Measurements from ENCODE around the gene KBTBD8.

KBTBD8 gene

DNA sequence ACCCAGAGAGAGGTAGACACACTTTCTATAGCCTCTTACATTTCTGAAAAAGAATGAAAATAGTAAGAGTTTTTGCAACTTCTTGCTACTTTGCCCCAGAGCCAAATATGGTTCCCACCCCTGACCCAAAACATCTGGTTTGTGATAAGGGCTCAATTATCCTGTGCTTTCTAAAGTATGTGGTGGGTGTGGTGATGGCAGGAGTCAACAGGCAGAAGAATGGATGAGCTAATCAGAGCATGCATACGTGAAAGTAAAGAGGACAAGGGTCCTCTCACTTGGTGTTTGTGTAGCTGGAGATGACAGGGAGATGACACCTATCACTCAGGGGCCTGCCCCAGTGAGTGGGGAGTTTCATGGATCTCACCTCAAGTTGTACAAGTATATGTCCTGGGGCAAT, 19.1 kb downstream of the KBTBD8 start:
- Histone ChIP-seq H3K4me2 (ENCODE audit: low read depth, low read length) (peak overlapping the region; percentile 51), H3F3A (ENCODE audit: insufficient read depth, low read length) (peaks cover 14% of the 10 kb centered on the region), H3K27ac (ENCODE audit: low read length) (peak overlapping the region; percentile 36; the same call in 1 of the 2 replicates), H3K36me3 (replicated peaks; ENCODE audit: insufficient read depth, low read length) (no peaks in the 10 kb centered on the region), H3K9ac (ENCODE audit: low read length) (no peak overlapping the region), H3K79me2 (ENCODE audit: low read length) (no peaks in the 10 kb centered on the region), H3K9me3 (replicated peaks; ENCODE audit: insufficient read depth, low read length) (no peaks in the 10 kb centered on the region), H3K4me1 (ENCODE audit: low read length) (peaks cover 25% of the 10 kb centered on the region), H3K27me3 (replicated peaks; ENCODE audit: insufficient read depth, low read length) (no peaks in the 10 kb centered on the region), H2AFZ (ENCODE audit: low read length) (no peak overlapping the region), H3K9me2 (replicated peaks; ENCODE audit: insufficient read depth, low read length) (no peaks in the 10 kb centered on the region), H3K4me3 (ENCODE audit: low read length) (0 out of 2 replicates have a peak overlapping the region, but pooled peaks have one; percentile 5), H4K20me1 (ENCODE audit: insufficient read depth, low read length) (no peaks in the 10 kb centered on the region)
- TF ChIP-seq, protein P1, sequence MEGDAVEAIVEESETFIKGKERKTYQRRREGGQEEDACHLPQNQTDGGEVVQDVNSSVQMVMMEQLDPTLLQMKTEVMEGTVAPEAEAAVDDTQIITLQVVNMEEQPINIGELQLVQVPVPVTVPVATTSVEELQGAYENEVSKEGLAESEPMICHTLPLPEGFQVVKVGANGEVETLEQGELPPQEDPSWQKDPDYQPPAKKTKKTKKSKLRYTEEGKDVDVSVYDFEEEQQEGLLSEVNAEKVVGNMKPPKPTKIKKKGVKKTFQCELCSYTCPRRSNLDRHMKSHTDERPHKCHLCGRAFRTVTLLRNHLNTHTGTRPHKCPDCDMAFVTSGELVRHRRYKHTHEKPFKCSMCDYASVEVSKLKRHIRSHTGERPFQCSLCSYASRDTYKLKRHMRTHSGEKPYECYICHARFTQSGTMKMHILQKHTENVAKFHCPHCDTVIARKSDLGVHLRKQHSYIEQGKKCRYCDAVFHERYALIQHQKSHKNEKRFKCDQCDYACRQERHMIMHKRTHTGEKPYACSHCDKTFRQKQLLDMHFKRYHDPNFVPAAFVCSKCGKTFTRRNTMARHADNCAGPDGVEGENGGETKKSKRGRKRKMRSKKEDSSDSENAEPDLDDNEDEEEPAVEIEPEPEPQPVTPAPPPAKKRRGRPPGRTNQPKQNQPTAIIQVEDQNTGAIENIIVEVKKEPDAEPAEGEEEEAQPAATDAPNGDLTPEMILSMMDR (IDR thresholded peaks at IDR 0.05; ENCODE audit: low read length), result no peak
- no peak for TF ChIP-seq EZH2phosphoT487 (IDR thresholded peaks at IDR 0.05; ENCODE audit: low read length)
- no peak for TF ChIP-seq EZH2 (optimal IDR thresholded peaks at IDR 0.05; ENCODE audit: low read depth, low read length)
- peak; percentile 16 for DNase-seq

DNA sequence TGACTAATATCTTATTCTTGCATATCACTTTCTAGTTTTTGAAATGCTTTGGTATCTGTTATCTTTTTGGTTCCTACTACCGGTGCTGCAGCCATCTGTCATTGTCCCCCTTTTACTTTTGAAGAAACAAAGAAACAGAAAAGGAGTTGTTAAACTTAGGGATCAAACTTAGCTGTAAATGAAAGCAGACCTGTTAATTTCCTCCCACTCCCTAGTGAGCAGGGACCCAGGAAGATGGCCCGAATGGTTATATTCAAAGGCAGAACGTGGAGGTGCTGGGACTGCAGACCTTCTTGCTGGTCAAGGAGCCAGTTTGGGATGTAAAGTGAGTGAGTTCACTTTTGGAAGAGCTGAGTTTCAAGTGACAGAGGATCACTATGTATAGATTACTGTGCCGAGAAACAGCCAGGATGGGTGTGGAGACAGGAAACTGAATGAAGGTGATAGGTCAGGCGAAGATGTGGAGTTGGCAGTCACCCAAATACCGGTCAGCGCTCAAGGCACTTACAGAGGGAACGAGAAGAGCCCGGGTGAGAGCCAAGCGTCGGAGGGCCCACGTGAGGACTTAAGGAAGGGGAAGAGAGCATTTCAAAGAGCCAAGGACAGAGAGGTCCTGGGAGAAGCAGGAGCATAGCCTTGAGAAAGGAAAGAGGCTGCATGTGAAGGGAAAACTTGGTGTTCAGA, 20.1 kb downstream of the KBTBD8 start:
- Histone ChIP-seq H3K9ac (ENCODE audit: low read length) (no peak overlapping the region), H3K27ac (ENCODE audit: low read length) (no peak overlapping the region), H3K36me3 (replicated peaks; ENCODE audit: insufficient read depth, low read length) (no peaks in the 10 kb centered on the region), H3F3A (ENCODE audit: insufficient read depth, low read length) (peaks cover 14% of the 10 kb centered on the region), H4K20me1 (ENCODE audit: insufficient read depth, low read length) (no peaks in the 10 kb centered on the region), H3K9me2 (replicated peaks; ENCODE audit: insufficient read depth, low read length) (no peaks in the 10 kb centered on the region), H3K4me1 (ENCODE audit: low read length) (peaks cover 25% of the 10 kb centered on the region), H3K79me2 (ENCODE audit: low read length) (no peaks in the 10 kb centered on the region), H2AFZ (ENCODE audit: low read length) (no peak overlapping the region), H3K4me3 (ENCODE audit: low read length) (no peak overlapping the region), H3K4me2 (ENCODE audit: low read depth, low read length) (no peak overlapping the region), H3K27me3 (replicated peaks; ENCODE audit: insufficient read depth, low read length) (no peaks in the 10 kb centered on the region), H3K9me3 (replicated peaks; ENCODE audit: insufficient read depth, low read length) (no peaks in the 10 kb centered on the region)
- TF ChIP-seq EZH2 (optimal IDR thresholded peaks at IDR 0.05; ENCODE audit: low read depth, low read length) (no peak), EZH2phosphoT487 (IDR thresholded peaks at IDR 0.05; ENCODE audit: low read length) (no peak)
- TF ChIP-seq, protein P1 (IDR thresholded peaks at IDR 0.05; ENCODE audit: low read length), result no peak
- no peak for DNase-seq

DNA sequence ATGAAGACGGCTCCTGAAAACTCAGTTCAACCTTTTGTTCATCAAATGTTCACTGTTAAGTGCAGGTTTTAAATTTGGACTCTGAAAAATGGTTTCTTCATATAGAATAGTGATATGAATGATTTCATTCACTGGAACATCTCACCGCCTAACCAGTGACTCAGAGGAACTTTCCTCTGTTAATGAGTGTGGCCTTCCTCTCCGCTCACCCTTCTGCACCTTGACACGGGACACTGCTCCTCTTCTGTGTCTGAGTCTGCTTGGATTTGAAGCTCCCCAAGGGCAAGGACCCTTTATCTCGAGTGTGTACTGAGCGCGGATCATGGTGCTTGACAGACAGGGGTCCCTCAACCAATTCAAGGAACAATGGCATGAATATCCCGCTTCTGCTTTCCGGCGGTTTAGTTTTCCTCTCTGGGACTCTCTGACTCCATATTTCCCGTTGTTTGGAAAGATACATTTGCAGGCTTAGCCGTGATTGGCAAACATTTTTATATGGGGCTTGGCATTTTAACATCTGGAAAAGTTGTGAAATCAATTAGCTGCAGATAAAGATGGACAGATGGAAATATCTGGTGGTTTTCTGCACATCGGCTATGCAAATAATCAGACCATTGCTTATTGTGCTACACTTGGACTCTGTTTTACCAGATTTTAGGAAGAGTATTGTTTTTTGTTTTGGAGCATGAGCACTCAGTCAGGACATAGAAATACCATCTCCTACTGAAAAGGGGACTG, 20.9 kb downstream of the KBTBD8 start:
- Histone ChIP-seq H3K9ac (ENCODE audit: low read length) (no peak overlapping the region), H3K27me3 (replicated peaks; ENCODE audit: insufficient read depth, low read length) (no peaks in the 10 kb centered on the region), H3K27ac (ENCODE audit: low read length) (no peak overlapping the region), H3K79me2 (ENCODE audit: low read length) (no peaks in the 10 kb centered on the region), H4K20me1 (ENCODE audit: insufficient read depth, low read length) (no peaks in the 10 kb centered on the region), H3F3A (ENCODE audit: insufficient read depth, low read length) (peaks cover 14% of the 10 kb centered on the region), H2AFZ (ENCODE audit: low read length) (no peak overlapping the region), H3K9me3 (replicated peaks; ENCODE audit: insufficient read depth, low read length) (no peaks in the 10 kb centered on the region), H3K4me1 (ENCODE audit: low read length) (peaks cover 25% of the 10 kb centered on the region), H3K4me2 (ENCODE audit: low read depth, low read length) (no peak overlapping the region), H3K4me3 (ENCODE audit: low read length) (no peak overlapping the region), H3K9me2 (replicated peaks; ENCODE audit: insufficient read depth, low read length) (no peaks in the 10 kb centered on the region), H3K36me3 (replicated peaks; ENCODE audit: insufficient read depth, low read length) (no peaks in the 10 kb centered on the region)
- DNase-seq, result no peak
- TF ChIP-seq, protein P1 (IDR thresholded peaks at IDR 0.05; ENCODE audit: low read length), result no peak
- TF ChIP-seq EZH2 (optimal IDR thresholded peaks at IDR 0.05; ENCODE audit: low read depth, low read length), result no peak
- TF ChIP-seq EZH2phosphoT487 (IDR thresholded peaks at IDR 0.05; ENCODE audit: low read length), result no peak
